NCI-H510A treated with DMSO at 0.1 percent for 48 hours (cell line): ENCODE data around the gene GSTP1.
"Not testable (repeated sequence)": the region's sequence is repeated elsewhere in the genome, so short reads cannot be mapped to it uniquely, and the experiment has no call there.

Source experiments
- DNase-seq: peaks from one replicate; lab custom pipeline; 2025; lab: John Stamatoyannopoulos, UW

Gene GSTP1

DNA sequence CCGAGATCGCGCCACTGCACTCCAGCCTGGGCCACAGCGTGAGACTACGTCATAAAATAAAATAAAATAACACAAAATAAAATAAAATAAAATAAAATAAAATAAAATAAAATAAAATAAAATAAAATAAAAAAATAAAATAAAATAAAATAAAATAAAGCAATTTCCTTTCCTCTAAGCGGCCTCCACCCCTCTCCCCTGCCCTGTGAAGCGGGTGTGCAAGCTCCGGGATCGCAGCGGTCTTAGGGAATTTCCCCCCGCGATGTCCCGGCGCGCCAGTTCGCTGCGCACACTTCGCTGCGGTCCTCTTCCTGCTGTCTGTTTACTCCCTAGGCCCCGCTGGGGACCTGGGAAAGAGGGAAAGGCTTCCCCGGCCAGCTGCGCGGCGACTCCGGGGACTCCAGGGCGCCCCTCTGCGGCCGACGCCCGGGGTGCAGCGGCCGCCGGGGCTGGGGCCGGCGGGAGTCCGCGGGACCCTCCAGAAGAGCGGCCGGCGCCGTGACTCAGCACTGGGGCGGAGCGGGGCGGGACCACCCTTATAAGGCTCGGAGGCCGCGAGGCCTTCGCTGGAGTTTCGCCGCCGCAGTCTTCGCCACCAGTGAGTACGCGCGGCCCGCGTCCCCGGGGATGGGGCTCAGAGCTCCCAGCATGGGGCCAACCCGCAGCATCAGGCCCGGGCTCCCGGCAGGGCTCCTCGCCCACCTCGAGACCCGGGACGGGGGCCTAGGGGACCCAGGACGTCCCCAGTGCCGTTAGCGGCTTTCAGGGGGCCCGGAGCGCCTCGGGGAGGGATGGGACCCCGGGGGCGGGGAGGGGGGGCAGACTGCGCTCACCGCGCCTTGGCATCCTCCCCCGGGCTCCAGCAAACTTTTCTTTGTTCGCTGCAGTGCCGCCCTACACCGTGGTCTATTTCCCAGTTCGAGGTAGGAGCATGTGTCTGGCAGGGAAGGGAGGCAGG is at the start of gene GSTP1:
GSTP1 (plus strand) TSS at position 566 of the 958 bp plus-strand sequence; CDS start at position 598, 32 bp downstream.
- DNase-seq, result peak; percentile 92

DNA sequence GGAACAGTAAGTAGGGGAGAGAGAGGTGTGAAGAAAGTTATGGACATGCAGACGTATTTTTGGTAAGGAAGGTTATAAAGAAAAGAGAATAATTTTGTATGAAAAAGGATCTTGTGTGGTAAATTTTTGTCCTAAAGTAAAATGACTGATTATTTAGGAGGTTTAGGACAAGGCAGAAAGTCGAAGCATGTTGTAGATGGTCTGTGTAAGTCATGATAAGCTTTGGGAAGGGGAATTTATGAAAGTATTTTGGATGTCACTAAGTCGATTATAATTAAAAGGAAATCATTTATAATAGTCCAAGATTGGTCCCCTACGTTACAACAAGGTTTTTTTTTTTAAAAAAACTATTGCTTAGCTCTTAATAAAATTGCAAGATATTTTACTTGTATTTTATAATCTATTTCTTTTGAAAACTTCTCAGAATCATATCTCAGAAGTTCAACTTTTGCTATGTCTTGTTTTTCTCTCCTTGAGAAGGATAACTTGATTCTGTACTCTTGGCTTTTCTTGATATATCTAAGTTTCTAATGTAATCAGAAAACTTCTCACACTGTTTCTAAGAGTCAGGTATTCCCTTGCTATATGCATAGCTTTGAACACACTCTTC is 49.4 kb upstream of the GSTP1 start:
- DNase-seq, result no peak

DNA sequence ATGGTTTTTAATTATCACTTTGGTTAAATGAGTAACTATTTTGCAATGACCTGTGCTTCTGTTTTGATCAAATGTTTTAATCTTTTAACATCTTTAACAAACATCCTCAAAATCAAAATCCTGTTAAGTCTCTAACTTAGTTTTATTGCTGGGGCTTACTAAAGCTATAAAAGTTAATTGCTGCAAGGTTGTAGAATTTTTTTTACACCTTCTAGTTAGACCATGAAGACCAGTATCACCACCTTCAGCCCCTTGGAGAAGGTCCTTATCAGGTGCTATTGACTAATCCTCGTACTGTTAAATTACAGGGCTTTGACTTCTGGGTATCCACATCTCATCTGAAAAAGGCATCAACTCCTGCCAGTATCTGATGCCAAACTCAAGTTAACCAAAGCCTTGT is 48.1 kb upstream of the GSTP1 start:
- no peak for DNase-seq

DNA sequence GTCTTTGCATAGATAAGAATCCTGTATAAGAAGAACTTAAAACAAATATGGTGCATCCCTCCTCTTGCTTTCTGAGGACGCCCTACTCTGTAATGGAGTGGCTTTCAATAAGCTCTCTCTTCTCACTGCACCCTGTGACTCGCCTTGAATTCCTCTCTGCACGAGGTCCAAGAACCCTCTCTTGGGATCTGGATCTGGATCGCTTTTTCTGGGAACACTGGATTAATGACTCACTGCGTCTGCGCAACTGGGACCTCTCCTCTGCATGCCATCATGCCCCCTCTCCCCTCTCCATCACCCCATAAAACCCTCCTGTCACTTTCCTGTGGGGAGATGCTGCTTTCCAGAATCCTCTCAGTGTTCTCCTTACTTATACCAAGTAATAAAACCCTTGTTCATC is 45.3 kb upstream of the GSTP1 start:
- DNase-seq, result no peak

DNA sequence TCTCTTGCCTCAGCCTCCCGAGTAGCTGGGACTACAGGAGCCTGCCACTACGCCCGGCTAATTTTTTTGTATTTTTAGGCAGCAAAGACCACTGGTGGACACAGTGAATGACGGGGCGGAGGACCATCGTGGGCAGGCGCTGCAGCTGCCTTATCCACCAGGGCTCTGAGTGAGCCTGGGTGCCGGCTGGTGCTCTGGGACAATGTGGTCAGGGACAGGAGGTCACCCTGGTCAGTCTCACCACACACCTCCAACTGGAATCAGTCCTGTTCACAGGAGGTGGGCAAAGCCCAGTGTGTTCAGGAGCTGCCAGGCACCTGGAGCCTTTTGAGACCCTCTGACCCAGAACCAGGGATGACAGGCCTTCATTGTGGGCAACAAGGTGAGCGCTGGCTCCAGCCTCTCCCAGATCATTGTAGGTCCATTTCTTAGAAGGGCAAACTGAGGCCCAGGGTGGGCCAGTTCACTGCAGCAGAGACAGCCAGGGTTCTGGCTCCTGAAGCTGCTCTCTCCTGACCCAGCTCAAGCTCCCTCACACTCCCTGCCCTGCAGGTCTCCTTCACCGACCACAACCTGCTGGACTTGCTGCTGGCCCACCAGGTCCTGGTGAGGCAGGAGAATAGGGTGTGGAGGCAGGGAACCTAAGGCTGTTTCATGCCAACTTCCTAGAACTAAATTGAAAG is 44.6 kb upstream of the GSTP1 start:
- DNase-seq, result no peak

DNA sequence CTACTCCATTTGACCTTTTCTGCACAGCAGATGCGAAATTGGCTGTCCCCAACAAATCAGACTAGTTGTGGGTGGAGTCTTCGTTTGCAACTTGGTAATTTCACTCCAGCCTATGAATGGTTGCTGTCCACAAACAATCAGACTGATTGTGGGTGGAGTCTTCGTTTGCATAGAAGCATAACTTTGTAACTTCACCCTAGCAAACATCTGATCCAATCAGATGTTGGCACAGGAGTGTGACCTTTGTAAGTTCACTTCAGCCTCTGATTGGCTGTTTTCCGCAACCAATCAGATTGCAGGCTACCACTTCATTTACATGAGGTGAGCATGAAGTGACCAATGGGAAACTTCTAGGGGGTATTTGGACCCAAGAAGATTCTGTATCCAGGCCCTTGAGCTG is 44.1 kb upstream of the GSTP1 start:
- DNase-seq, result no peak

DNA sequence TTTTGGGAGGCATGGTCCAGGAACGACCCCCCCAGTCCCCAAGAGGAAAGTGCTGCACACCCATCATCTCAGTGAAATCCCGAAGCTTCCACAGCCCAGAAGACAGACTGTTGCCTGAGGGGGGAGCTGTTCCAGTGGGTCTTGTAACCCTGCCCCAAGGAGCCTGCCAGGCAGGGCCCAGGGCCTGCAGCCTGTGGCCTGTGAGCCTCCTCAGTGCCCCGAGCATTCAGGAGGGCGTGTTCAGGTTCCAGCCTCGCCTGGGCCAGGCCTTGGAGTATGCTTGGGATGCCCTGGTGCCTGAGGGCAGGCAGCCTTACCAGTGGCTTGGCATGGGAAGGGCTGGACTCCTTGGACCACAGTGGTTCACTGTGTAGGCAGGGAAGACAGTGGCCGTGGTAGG is 42.4 kb upstream of the GSTP1 start:
- no peak for DNase-seq

DNA sequence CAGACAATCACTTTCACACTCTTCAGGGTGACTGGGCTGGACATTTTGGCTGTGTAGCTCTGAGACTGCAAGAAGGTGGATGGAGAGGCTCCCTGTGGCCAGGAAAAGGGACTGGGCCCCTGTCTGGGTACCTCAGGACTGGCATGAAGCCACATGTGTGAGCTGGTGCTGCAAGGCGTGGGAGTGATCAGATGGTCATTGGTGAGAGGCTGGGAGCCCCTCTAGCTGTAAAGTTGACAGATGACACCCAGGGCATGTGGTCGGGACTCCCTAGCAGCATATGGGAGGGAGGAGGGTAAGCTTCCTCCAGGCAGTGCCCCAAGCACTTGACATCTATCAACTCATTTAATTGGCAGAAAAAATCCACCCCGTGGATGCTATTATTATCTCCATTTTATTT is 41.4 kb upstream of the GSTP1 start:
- DNase-seq, result no peak

DNA sequence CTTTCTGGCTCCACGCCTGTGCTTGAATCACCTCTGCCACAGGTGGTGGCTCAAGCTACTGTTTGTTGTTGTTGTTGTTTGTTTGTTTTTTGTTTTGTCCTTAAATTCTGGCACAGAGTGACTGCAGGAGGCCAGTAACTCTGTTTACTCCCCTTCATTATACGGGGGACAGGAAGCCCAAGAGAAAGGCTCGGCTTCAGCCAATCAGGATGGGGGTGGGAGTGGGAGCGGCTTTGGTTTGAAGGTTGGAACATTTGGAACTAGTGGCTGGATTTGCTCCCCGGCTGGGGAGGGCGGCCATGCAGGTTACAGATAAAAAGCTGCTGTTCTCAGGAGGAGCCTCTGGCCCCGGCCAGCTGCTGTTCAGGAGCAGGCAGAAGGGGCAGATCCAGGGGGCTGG is 40.6 kb upstream of the GSTP1 start:
- no peak for DNase-seq

DNA sequence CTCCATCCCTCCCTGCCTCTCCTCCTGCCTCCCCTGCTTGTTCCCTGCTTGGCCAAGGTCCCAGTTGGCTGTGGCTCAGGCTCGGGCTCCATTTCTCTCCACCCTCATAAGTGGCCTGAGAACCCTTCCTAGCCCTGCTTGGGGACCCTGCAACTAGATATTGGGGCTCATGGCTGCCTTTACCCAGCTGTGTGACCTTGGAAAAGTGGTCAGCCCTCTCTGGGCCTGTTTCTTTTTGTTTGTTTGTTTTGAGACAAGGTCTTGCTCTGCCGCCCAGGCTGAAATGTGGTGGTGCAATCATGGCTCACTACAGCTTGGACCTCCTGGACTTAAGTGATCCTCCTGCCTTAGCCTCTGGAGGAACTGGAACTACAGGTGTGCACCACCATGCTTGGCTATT is 40.0 kb upstream of the GSTP1 start:
- DNase-seq, result no peak

DNA sequence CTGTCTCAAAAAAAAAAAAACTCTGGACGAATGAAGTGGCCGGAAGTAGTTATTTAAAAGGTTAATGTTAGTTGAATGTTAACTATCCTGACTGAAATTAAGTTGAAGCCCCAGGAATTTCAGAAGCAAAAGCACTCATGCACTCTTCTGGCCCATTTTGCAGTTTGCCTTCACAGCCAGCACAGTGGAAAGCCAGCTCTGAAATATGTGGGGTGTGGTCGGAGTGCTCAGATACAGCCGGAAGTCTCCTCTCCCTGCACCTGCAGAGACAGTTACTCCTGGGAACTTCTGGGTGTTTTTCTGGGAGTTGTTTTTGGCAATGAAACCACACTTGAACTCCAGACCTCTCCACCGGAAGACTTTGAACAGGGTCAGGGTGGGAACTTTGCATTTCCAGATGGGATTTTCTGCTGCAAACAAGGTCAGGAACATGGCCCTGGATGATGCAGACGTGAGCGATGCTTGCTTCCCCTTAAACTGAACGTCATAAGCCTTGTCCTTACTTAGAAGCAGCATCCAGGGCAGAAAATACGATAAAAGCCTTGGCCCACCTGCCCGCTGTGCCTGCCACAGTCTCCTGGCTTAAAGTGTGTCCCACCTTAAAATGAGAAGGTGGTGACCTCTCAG is 38.9 kb upstream of the GSTP1 start:
- DNase-seq, result no peak

DNA sequence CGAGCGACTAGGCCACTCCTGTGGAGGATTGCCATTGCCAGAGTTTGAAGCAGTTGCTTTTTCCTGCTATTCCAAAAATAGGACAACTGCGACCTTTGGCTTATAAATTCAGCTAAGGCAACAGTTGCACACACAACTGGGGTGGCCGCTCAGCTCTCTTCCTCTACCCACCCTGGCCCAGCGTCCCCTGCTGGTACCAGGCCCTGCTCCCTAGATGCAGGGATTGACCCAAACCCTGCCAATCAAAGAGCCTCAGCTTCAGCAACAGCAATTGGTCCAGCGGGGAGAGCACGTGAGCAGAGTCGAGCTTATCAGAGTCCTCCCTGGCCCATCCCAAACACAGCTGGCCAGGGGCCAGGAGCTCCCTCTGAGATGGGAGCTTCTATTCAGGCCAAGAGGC is 38.3 kb upstream of the GSTP1 start:
- peak; percentile 12 for DNase-seq

DNA sequence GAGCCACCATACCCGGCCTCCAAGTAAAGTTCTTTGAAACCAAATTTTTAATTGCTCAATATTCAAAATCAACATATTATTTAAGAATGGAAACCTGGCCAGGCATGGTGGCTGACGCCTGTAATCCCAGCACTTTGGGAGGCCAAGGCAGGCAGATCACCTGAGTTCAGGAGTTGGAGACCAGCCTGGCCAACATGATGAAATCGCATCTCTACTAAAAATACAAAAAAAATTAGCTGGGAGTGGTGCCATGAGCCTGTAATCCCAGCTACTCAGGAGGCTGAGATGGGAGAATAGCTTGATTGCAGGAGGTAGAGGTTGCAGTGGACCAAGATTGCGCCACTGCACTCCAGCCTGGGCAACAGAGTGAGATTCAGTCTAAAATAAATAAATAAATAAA is 35.5 kb upstream of the GSTP1 start:
- DNase-seq, result not testable (repeated sequence)

DNA sequence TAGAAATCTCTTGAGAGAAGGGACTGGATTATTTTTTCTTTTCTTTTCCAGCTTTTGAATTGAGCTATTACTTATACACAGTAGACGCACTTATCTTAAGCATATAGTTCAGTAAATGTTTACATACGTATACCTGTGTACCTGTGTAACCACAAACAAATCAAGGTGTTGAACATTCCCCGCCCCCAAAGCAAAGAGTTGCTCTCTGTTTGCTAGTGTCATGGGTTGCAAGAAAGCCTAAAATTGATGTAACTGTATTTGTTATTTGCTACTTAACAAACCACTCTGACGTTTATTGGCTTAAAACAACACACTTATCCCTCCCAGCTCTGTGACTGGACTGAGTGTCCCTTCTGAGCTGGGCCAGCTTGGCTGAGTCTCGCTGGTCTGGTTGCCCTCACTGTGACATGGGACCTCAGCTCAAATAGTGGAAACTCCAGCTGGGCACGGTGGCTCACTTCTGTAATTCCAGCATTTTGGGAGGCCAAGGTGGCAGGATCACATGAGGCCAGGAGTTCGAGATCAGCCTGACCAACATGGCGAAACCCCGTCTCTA is 35.0 kb upstream of the GSTP1 start:
- peak; percentile 49 for DNase-seq

DNA sequence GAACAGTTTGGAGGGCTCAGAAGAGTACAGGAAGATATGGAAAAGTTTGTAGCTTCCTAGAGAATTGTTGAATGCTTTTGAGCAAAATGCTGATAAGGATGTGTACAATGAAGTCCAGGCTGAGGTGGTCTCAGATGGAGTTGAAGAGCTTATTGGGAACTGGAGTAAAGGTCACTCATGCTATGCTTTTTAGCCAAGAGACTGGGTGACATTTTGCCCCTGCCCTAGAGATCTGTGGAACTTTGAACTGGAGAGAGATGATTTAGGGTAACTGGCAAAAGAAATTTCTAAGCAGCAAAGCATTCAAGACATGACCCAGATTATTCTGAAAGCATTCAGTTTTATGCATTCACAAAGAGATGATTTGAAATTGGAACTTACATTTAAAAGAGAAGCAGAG is 32.5 kb upstream of the GSTP1 start:
- no peak for DNase-seq

DNA sequence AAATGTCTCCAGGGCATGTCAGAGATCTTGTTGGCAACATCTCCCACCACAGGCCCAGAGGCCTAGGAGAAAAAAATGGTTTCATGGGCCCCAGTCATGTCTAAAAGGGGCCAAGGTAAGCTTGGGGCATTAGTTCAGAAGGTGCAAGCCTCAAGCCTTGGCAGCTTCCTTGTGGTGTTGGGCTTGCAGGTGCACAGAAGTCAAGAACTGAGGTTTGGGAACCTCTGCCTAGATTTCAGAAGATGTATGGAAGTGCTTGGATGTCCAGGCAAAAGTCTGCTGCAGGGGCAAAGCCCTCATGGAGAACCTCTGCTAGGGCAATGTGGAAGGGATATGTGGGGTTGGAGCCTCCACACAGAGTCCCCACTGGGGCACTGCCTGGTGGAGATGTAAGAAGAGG is 31.9 kb upstream of the GSTP1 start:
- DNase-seq, result not testable (repeated sequence)

DNA sequence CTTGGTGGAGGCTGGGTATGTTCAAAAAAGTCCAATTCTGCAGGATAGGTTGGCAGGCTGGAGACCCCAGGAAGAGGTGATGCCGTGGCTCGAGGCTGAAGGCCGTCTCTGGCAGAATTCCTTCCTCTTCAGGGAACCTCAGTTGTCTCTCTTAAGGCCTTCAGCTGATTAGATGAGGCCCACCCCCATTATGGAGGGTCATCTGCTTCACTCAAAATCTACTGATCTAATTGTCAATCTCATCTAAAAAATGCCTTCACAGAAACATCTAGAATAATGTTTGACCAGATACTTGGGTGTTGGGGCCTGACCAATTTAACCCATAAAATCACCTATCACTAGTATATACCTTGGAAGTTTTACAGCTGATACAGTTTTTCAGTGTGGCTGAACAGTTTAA is 27.4 kb upstream of the GSTP1 start:
- no peak for DNase-seq

DNA sequence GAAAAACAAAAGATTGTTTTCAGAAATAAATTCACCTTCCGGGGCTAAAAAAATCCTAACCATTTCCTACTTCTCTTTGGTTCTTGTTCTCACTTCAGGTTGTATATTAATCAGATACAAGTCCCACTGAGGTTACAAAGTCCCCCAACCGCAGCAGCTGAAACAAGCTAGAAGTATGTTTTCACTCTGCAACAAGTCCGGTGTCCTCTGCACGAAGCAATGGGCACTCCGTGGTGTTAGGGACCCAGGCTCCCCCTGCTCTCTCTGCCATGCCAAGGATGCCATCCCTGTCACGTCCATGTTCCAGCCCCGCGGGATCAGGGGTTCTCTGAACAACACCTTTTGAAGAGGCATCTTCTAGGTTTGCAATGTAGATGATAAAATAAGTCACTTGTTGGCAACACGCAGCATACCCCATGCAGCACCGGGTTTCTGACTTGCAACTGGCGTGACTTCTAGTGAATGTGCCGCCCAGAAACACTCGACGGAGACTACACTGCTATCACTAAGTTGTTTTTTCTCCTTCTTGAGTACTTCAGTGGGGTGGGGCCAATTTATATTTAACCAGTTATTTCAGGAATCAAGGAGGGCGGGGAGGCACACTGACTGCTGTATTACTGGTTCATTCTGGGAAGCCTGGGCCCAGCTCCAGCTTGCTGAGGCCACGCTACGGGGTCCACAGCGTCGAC is 25.4 kb upstream of the GSTP1 start:
- DNase-seq, result no peak

DNA sequence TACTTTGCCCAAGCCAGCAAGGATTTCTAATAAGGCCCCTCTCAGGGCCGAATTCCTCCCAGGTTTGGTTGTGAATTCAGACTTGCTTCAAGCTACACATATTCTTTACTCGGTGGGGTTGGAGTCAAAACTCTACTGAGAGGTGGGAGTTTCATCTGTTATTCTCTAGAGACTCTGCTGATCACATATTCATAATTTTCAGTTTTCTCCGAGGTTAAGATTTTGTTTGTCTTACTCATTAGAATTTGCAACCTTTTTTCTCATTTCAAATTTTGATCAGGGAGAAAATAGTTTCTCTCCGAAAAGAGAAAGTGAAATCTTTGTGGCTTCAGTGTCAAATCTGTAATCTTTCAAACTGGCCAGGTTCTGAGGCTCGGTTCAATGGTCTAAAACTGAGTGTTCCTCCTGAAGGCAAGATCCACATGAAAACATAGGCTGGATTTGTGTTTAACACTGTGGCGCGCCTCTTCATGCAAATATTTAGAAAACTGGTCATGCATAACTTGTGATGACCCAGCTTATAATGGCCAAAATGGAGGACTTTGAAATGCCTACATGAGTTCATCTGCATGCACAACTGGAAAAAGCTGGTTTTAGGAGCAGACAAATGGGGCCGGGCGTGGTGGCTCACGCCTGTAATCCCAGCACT is 21.5 kb upstream of the GSTP1 start:
- peak; percentile 67 for DNase-seq

DNA sequence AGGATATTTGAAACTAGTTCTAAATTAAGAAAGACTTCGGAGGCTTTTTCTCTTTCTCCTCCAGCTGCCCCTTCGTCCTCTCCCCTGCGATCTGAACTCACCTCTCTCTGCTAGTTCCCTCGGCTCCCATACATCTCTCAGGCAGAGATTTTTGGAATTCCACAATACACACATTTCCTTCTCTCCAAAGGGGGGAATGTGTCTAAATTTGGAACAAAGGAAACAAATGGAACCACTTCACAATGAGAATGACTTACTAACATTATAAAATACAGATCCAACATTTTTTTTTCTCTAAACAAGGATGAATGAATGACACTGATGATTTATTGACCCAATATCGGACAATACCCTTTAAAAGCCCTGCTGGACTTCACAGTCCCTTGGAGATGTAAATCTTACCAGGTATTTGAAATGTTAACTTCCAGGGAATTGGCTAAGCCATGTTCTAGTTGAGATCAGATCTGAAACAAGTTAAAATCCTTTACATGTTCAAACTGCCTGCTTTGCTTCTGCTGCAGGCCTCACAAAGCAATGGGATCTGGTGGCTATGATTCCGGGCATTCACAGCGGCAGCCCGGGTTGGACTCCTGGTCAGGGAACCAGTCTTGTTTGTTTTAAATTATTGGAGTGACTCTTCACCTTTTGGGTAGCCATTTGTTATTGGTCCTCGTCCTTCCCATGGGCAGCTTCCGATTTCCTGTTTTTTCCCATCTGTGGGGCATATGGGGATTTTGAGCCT is 20.5 kb upstream of the GSTP1 start:
- no peak for DNase-seq
